Measurements from ENCODE around the gene CDKN2A.

Gene CDKN2A

GRCh38 chr9:21989440-21990189, 4.6 kb downstream of the CDKN2A start:
- no peak for TF ChIP-seq CTCF (IDR thresholded peaks at IDR 0.05)
- Histone ChIP-seq H3K4me3 (no peak overlapping the region), H3K27ac (no peak overlapping the region)
- DNase-seq (ENCODE audit: low spot score), result no peak

GRCh38 chr9:21988056-21988990, 5.9 kb downstream of the CDKN2A start:
- DNase-seq (ENCODE audit: low spot score), result no peak
- Histone ChIP-seq H3K27ac (no peak overlapping the region), H3K4me3 (no peak overlapping the region)
- no peak for TF ChIP-seq CTCF (IDR thresholded peaks at IDR 0.05)

- no peak for DNase-seq (ENCODE audit: low spot score)
- Histone ChIP-seq H3K27ac (no peak overlapping the region), H3K4me3 (no peak overlapping the region)
- TF ChIP-seq CTCF (IDR thresholded peaks at IDR 0.05), result no peak
These were observed 8.1 kb downstream of the CDKN2A start for GRCh38 chr9:21985964-21986667.

- DNase-seq (ENCODE audit: low spot score), result no peak
- no peak for TF ChIP-seq CTCF (IDR thresholded peaks at IDR 0.05)
- H3K27ac ChIP-seq, result no peak overlapping the region
- no peak overlapping the region for H3K4me3 ChIP-seq
These were observed 10.1 kb downstream of the CDKN2A start for GRCh38 chr9:21984101-21984500.

GRCh38 chr9:21983561-21983935, 10.6 kb downstream of the CDKN2A start:
- TF ChIP-seq CTCF (IDR thresholded peaks at IDR 0.05), result no peak

GRCh38 chr9:21982861-21983560, 11.2 kb downstream of the CDKN2A start:
- no peak for TF ChIP-seq CTCF (IDR thresholded peaks at IDR 0.05)
- no peak for DNase-seq (ENCODE audit: low spot score)
- Histone ChIP-seq H3K4me3 (no peak overlapping the region), H3K27ac (no peak overlapping the region)

More at GRCh38 chr9:21983561-21983935, 10.6 kb downstream of the CDKN2A start:
- no peak for DNase-seq (ENCODE audit: low spot score)
- H3K4me3 ChIP-seq, result no peak overlapping the region
- no peak overlapping the region for H3K27ac ChIP-seq

All from coronary artery (tissue), 2 donors.